NCI-H510A (cell line): ENCODE results near the gene RPS17.
"Not testable (repeated sequence)": the region's sequence is repeated elsewhere in the genome, so short reads cannot be mapped to it uniquely, and the experiment has no call there.

Experiments
- DNase-seq: peaks from one replicate; lab custom pipeline; 2025; lab: John Stamatoyannopoulos, UW

The RPS17 gene

DNA sequence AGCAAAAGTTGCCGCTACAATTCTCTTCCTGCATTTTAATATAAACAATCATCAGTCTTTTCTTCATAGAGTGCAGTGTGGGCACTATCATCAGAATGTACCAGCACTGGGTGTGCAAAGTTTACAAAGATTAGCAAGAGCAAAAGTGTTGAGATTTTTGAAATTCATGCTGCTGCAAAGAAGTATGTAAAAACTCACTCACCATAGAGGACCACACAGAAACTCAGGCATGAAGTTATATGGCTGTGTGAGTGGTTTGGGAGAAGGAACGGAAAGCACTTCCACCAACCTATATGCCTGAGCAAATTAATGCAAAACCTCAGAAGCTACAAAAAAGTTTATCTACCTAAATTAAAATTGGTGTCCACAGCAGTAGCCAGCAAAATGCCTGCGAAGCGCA, 32.6 kb downstream of the RPS17 start:
- DNase-seq = not testable (repeated sequence)

- not testable (repeated sequence) for DNase-seq
Measured at GRCh38 chr15:82507087-82507486, 33.2 kb downstream of the RPS17 start.

DNA sequence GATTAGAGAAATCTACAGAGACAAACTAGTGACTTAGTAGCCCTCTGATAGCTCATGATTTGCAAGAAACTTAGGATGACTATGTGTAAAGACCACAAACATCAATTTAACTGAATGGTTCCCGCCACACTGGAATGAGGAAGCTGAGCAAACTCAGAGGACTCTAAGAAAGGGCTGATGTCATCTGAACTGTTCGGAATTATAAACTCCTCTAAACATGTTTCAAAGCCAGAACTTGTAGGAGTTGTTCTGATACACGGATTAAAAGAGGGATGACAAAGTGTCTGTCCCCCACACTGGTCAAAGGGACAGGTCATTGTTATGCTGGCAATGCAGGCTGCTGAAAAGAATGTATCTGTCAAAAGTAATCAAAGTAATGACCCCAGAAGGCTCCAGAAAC, 34.4 kb downstream of the RPS17 start:
- not testable (repeated sequence) for DNase-seq

DNA sequence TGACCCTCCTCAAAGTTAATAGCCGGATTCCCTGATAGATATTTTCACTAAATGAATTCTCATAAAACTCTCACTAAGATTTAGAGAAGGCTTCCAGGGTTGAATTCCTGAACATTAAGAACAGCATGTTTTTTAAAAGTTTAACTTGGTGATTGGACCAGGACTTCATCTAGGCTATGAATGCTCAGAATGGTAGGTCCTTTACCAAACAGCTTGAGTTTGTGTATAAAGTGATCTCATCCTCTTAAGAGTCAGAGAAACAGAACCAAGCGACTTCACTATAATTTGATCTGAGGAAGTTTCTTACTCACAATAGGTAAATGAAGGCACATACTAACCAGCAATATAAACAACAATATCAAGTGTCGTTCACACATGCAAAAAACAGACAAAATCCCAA, 36.2 kb downstream of the RPS17 start:
- not testable (repeated sequence) for DNase-seq

DNA sequence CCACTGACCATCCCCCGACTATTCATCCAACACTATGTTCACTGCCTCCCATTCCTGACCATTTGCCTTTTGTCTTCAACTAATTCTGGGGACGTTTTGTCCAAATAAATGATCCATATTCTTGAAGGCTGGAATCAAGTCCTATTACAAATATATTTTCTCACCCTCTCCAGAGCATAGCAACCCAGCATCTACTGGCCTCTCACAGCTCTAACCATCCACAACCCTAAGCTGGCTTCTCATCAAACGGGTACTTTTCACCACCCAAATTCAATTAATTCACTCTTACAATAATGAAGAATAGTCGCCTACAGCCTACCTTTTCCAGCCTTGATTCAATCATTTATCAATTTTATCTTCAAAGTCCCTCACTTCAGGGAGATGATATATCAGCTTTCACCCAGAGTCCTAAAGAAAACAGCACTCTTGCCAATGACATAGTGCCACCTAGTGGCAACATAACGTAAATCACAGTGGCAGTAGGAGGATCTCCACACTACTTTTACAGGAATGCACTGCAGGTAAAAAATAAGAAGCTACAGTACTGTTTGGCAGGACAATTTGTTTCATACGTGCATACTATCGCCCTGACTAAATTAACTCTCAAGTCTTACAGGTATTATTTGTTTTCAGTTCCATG, 37.4 kb downstream of the RPS17 start:
- DNase-seq = not testable (repeated sequence)

DNA sequence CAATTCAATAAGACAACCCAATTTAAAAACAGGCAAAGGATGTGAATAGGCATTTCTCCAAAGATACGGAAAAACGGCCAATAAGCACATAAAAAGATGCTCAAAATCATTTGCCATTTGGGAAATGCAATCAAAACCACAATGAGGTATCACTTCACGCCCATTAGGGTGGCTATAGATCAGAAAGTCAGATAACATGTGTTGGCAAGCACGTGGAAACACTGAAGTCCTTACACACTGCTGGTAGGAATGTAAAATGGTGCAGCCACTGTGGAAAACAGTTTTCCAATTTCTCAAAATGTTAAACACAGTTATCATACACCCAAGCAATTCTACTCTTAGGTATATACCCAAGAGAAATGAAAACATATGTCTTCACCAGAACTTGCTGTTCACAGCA, 39.5 kb downstream of the RPS17 start:
- DNase-seq = not testable (repeated sequence)

- not testable (repeated sequence) for DNase-seq
Measured at GRCh38 chr15:82497978-82498377, 42.3 kb downstream of the RPS17 start.

GRCh38 chr15:82488250-82488649, 52.0 kb downstream of the RPS17 start:
- DNase-seq = not testable (repeated sequence)

- not testable (repeated sequence) for DNase-seq
Measured at GRCh38 chr15:82487045-82487444, 53.2 kb downstream of the RPS17 start.
